ENCODE results near the gene PIP4K2A.

DNA sequence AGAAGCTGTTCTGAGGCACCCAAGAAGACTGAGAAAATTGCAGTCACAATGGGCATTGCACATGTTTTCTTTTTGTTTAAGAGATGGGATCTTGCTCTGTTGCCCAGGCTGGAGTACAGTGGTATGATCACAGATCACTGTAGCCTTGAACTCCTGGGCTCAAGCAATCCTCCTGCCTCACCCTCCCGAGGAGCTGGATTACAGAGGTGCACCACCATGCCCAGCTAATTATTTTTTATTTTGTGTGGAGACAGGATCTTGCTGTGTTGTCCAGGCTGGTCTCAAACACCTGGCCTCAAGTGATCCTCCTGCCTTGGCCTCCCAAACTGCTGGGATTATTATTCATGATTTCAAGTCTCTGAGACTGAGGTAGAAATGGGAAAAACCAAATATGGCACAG lies 168.7 kb downstream of the PIP4K2A start:
- TF ChIP-seq, protein P1, sequence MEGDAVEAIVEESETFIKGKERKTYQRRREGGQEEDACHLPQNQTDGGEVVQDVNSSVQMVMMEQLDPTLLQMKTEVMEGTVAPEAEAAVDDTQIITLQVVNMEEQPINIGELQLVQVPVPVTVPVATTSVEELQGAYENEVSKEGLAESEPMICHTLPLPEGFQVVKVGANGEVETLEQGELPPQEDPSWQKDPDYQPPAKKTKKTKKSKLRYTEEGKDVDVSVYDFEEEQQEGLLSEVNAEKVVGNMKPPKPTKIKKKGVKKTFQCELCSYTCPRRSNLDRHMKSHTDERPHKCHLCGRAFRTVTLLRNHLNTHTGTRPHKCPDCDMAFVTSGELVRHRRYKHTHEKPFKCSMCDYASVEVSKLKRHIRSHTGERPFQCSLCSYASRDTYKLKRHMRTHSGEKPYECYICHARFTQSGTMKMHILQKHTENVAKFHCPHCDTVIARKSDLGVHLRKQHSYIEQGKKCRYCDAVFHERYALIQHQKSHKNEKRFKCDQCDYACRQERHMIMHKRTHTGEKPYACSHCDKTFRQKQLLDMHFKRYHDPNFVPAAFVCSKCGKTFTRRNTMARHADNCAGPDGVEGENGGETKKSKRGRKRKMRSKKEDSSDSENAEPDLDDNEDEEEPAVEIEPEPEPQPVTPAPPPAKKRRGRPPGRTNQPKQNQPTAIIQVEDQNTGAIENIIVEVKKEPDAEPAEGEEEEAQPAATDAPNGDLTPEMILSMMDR (IDR thresholded peaks at IDR 0.05) = no peak
- TF ChIP-seq POLR2A (IDR thresholded peaks at IDR 0.05) = no peak
